HG02885 (cell line): ENCODE data around the gene CCNY.
"Not testable (repeated sequence)": the region's sequence is repeated elsewhere in the genome, so short reads cannot be mapped to it uniquely, and the experiment has no call there.

Experiments
- ATAC-seq: cut with Tn5 transposase; IDR thresholded peaks from one replicate; pipeline ENCODE4 v1.9.1; 2021; ENCODE audit warnings: mild to moderate bottlenecking; ENCODE audit not compliant: unreplicated experiment, poor library complexity

CCNY gene

GRCh38 chr10:35504132-35504531 lies 167.8 kb downstream of the CCNY start:
- ATAC-seq: no peak

- no peak for ATAC-seq
Observed at GRCh38 chr10:35505241-35505873, 169.0 kb downstream of the CCNY start.

GRCh38 chr10:35506741-35507140 lies 170.4 kb downstream of the CCNY start:
- peak; percentile 51 for ATAC-seq

- no peak for ATAC-seq
Observed at GRCh38 chr10:35507519-35508109, 171.3 kb downstream of the CCNY start.

GRCh38 chr10:35508647-35509046 lies 172.3 kb downstream of the CCNY start:
- no peak for ATAC-seq

GRCh38 chr10:35510891-35511290 lies 174.6 kb downstream of the CCNY start:
- ATAC-seq: no peak

- no peak for ATAC-seq
Observed at GRCh38 chr10:35511647-35512046, 175.3 kb downstream of the CCNY start.

GRCh38 chr10:35516102-35516670 lies 179.9 kb downstream of the CCNY start:
- ATAC-seq: no peak

GRCh38 chr10:35517431-35518181 lies 181.3 kb downstream of the CCNY start:
- ATAC-seq: no peak

GRCh38 chr10:35518187-35518586 lies 181.9 kb downstream of the CCNY start:
- not testable (repeated sequence) for ATAC-seq

- ATAC-seq: no peak
Observed at GRCh38 chr10:35520996-35521395, 184.7 kb downstream of the CCNY start.

- ATAC-seq: peak; percentile 83
Observed at GRCh38 chr10:35523670-35524225, 187.4 kb downstream of the CCNY start.

GRCh38 chr10:35526746-35527145 lies 190.4 kb downstream of the CCNY start:
- ATAC-seq: no peak

GRCh38 chr10:35532141-35532540 lies 195.8 kb downstream of the CCNY start:
- no peak for ATAC-seq

GRCh38 chr10:35533565-35533964 lies 197.3 kb downstream of the CCNY start:
- no peak for ATAC-seq

- ATAC-seq: no peak
Observed at GRCh38 chr10:35535136-35535535, 198.8 kb downstream of the CCNY start.

- ATAC-seq: no peak
Observed at GRCh38 chr10:35536789-35537188, 200.5 kb downstream of the CCNY start.

- ATAC-seq: not testable (repeated sequence)
Observed at GRCh38 chr10:35537925-35538324, 201.6 kb downstream of the CCNY start.

- no peak for ATAC-seq
Observed at GRCh38 chr10:35540296-35541164, 204.2 kb downstream of the CCNY start.

- no peak for ATAC-seq
Observed at GRCh38 chr10:35541720-35542119, 205.4 kb downstream of the CCNY start.
